Coronary artery (tissue), 2 donors: ENCODE data around the gene GRM1.

ENCODE experiments used
- DNase-seq: peaks from one replicate; pipeline ENCODE4 v3.0.0-alpha.2; 2017; ENCODE audit warnings: low spot score
- H3K27ac ChIP-seq, 2 donors: fragments of 200-600 bp; sonication (generic); one replicate each; pipeline ENCODE4 v1.5.1; 2016 to 2019
- H3K4me3 ChIP-seq: fragments of 200-600 bp; sonication (generic); 2 replicates; pipeline ENCODE4 v1.5.1; 2016; ENCODE audit warnings: mild to moderate bottlenecking, moderate library complexity
- TF ChIP-seq, protein P1 (sequence below): fragments of 200-600 bp; sonication (generic); IDR thresholded peaks from one replicate; pipeline ENCODE4 v1.5.1; 2019; ENCODE audit warnings: antibody characterized with exemption

Gene GRM1

DNA sequence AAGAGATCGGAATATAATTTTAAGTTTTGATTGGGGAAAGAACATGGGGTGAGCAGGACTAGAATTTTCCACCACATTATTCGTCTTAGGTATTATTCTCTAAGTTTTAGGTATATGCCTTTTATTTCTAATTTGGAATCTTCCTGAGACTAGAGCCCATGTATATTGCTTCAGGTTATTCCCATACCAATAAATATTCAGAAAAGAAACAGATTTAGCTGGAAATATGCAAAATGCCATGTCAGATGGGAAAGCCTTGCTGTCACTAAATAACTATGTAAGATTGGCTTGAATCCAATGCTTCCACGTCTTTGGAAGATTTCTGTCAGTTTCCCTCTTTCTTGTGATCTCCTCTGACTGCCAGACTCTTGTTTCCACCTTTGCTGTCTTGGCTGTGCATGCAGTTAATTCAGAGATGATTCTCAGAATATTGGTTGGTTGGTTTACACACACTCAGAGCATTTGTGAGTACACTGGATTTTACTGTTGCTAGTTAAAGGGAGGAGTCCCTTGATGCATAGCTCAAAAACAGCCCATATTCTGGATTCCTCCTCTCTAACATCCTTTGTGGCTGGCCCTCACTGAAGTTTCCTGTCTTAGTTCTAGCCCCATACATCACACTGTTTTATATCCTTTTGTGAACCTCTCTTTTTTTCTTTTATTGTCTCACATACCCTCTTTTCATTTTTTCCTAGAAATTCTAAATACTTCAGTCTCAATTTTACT is 64.3 kb downstream of the GRM1 start:
- TF ChIP-seq, protein P1, sequence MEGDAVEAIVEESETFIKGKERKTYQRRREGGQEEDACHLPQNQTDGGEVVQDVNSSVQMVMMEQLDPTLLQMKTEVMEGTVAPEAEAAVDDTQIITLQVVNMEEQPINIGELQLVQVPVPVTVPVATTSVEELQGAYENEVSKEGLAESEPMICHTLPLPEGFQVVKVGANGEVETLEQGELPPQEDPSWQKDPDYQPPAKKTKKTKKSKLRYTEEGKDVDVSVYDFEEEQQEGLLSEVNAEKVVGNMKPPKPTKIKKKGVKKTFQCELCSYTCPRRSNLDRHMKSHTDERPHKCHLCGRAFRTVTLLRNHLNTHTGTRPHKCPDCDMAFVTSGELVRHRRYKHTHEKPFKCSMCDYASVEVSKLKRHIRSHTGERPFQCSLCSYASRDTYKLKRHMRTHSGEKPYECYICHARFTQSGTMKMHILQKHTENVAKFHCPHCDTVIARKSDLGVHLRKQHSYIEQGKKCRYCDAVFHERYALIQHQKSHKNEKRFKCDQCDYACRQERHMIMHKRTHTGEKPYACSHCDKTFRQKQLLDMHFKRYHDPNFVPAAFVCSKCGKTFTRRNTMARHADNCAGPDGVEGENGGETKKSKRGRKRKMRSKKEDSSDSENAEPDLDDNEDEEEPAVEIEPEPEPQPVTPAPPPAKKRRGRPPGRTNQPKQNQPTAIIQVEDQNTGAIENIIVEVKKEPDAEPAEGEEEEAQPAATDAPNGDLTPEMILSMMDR: no peak
- H3K4me3 ChIP-seq: no peak overlapping the region
- no peak overlapping the region for H3K27ac ChIP-seq
- DNase-seq: no peak

DNA sequence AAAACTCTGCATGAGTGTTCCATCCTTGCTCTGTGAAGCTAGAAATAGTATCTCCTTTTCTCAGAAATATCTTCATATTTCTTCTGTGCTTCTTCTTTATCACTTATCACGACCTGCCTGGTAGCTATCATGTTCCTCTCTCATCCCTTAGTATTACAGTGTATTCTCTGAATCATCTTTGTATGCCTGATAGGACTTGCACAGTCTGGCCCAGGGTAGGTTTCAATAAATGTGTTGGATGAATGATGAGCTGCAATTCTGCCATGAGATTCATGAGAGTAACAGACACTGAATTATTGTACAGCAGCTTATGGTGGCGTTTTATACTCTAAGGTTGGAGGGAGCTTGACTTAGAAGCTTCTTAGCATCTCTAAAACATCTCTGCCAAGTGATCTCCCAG is 66.6 kb downstream of the GRM1 start:
- DNase-seq: no peak
- H3K4me3 ChIP-seq: no peak overlapping the region
- TF ChIP-seq, protein P1: no peak
- no peak overlapping the region for H3K27ac ChIP-seq

DNA sequence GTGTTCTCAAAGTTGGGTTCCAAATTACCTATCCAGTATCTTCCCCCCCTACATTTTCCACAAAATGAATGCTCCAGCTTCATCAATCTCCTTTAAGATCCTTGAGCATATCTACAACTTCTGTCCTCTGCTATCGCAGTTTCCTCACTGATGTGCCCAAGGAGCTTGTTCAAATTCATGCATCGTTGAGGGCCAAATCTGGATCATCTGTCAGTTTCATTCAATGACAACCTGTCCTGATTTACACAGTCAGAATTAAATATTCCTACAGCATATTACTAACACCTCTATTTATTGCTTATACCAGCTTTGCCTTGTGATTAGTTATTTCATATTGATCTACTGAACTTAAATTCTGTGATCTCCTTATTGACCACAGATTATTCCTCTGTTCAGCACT is 68.7 kb downstream of the GRM1 start:
- no peak for DNase-seq
- Histone ChIP-seq H3K4me3 (no peak overlapping the region), H3K27ac (no peak overlapping the region)
- TF ChIP-seq, protein P1: no peak

DNA sequence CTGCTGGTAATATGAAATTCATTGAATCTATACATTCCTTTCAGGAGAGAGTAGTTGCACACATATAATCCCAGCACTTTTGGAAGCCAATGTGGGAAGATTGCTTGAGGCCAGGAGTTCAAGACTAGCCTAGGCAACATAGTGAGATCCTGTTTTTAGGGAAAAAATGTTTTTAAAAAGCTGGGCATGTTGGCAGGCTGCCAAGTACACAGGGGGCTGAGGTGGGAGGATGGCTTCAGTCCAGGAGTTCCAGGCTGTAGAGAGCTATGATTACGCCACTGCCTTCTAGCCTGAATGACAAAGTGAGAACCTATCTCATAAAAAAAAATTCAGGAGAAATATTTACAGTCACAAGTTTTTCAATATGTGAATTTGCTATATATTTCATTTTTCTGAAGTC is 71.9 kb downstream of the GRM1 start:
- no peak for DNase-seq
- no peak overlapping the region for H3K27ac ChIP-seq
- no peak overlapping the region for H3K4me3 ChIP-seq
- TF ChIP-seq, protein P1: no peak

DNA sequence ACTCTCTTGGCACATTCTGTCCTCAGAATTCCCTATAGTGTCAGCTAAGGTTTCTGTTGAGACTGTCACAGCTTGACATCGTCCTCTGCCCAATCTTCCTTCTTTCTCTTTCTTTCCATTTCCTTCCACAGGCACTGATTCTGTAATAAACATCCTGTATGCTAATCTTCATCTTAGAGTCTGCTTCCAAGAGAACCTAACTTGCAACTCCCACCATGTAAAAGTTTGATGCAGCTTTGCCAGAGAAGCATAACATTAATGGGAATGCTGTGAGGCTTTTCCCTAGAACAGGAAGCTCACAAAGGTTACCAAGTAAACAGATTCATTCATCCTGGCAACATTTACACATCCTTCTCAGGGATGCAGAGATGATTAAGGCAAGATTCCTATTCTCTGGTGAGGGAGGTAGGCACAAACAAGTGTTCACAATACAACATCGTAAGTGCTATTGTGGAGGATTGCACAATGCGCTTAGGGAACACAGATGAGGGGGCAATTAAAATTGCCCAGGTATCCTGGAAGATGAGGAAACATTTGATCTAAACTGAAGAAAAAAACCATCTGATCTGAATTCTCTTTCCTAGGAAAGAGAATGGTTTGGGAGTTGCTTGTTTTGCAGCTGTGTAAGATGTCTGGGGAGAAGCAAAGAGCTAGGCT is 74.7 kb downstream of the GRM1 start:
- TF ChIP-seq, protein P1: no peak
- no peak for DNase-seq
- H3K4me3 ChIP-seq: no peak overlapping the region
- H3K27ac ChIP-seq: no peak overlapping the region

DNA sequence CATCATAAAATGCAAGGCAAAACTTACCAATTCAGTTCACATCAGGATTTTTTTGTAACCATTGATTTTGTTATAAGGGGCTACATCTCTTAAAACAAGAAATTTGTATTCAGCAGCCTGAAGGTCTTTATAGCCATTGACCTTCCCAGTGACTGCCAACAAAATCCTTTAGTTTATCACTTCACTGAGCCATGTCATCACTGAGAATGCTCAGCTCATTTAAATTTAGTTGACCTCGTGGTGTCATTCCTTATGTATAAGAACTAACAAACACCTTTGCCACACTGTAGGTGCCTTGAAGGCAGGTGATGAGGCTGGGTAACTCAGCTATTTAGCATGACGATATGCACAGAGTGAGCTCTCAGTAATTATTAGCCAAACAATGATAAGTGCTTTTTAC is 77.7 kb downstream of the GRM1 start:
- TF ChIP-seq, protein P1: no peak
- DNase-seq: no peak
- Histone ChIP-seq H3K4me3 (no peak overlapping the region), H3K27ac (no peak overlapping the region)

DNA sequence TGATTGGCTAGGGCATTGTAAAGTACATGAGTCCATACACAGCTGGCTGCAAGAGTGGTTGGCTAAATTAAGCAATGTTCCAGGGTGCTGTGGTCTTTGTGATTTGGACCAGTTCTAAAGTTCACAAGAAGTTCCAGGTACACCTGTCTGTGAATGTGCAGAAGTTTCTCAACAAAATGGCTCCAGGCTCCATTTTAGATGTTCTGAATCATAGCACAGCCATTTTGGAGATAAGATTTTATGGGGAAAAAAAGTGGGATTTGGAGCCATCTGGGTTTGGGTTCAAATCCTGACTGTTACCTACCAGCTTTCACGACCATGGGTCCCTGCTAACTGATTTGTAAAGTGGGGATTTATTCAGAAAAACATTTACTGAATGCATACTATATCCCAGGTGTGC is 82.1 kb downstream of the GRM1 start:
- no peak for DNase-seq
- Histone ChIP-seq H3K27ac (no peak overlapping the region), H3K4me3 (no peak overlapping the region)
- TF ChIP-seq, protein P1: no peak
